PC-9 (cell line): ENCODE measurements around the gene MAP2K5. TPM values are rescaled to one million over a fixed set of nuclear protein-coding genes. Genes with fewer than 3 reads are reported as not detected.

Experiments used
- BruUV-seq: library from RNA; stranded (reverse); fragments of 400-500 nt; replicated peaks from 2 replicates; lab custom pipeline; 2021; lab: Mats Ljungman, UMichigan
- CTCF ChIA-PET: fragments of 300-600 bp; sonication (Branson Sonifier 250); formaldehyde crosslinking; loops from one replicate; lab custom pipeline; 2022; ENCODE audit warnings: antibody characterized with exemption; lab: Charles Lee
- POLR2A ChIA-PET: fragments of 300-600 bp; sonication (Branson Sonifier 250); formaldehyde crosslinking; loops from one replicate; lab custom pipeline; 2022; ENCODE audit warnings: antibody characterized with exemption; ENCODE audit not compliant: unreplicated experiment; lab: Charles Lee
- DNase-seq, 2 experiments: peaks; one replicate each; pipeline versions ENCODE4 v3.0.0 to v3.0.0-alpha.2; 2015 to 2022; ENCODE audit warnings: mixed read lengths in 1 of 2
- H2AFZ ChIP-seq: fragments of 200-600 bp; sonication (generic); 2 replicates; pipeline ENCODE4 v1.8.1; 2017; ENCODE audit warnings: antibody characterized with exemption
- H3F3A ChIP-seq: fragments of 200-600 bp; sonication (generic); 2 replicates; pipeline ENCODE4 v1.8.1; 2017; ENCODE audit warnings: antibody characterized with exemption, mild to moderate bottlenecking, low read depth; ENCODE audit not compliant: insufficient read depth
- H3K27ac ChIP-seq: fragments of 200-600 bp; sonication (generic); 2 replicates; pipeline ENCODE4 v1.6.1; 2016; ENCODE audit warnings: mixed run types
- H3K27me3 ChIP-seq: fragments of 200-600 bp; sonication (generic); 2 replicates; pipeline ENCODE4 v1.6.1; 2016; ENCODE audit warnings: low read depth, mixed run types; ENCODE audit not compliant: insufficient read depth
- H3K36me3 ChIP-seq: fragments of 200-600 bp; sonication (generic); 2 replicates; pipeline ENCODE4 v1.6.1; 2016; ENCODE audit warnings: low read depth, mixed run types
- H3K4me1 ChIP-seq: fragments of 200-600 bp; sonication (generic); replicated peaks from 2 replicates; pipeline ENCODE4 v1.6.1; 2016; ENCODE audit warnings: mixed run types; ENCODE audit not compliant: insufficient read depth
- H3K4me2 ChIP-seq: fragments of 200-600 bp; sonication (generic); 2 replicates; pipeline ENCODE4 v1.6.1; 2017; ENCODE audit warnings: mixed run types
- H3K4me3 ChIP-seq: fragments of 200-600 bp; sonication (generic); 2 replicates; pipeline ENCODE4 v1.6.1; 2016; ENCODE audit warnings: mixed run types
- H3K79me2 ChIP-seq: fragments of 200-600 bp; sonication (generic); 2 replicates; pipeline ENCODE4 v1.6.1; 2017; ENCODE audit warnings: low read depth, mixed run types
- H3K9me2 ChIP-seq: fragments of 200-600 bp; sonication (generic); 2 replicates; pipeline ENCODE4 v1.8.1; 2017; ENCODE audit warnings: mild to moderate bottlenecking; ENCODE audit not compliant: insufficient read depth
- H3K9me3 ChIP-seq: fragments of 200-600 bp; sonication (generic); 2 replicates; pipeline ENCODE4 v1.8.1; 2016; ENCODE audit warnings: low read depth; ENCODE audit not compliant: insufficient read depth
- H4K20me1 ChIP-seq: fragments of 200-600 bp; sonication (generic); 2 replicates; pipeline ENCODE4 v1.8.1; 2017; ENCODE audit not compliant: insufficient read depth
- EZH2 ChIP-seq: fragments of 200-600 bp; sonication (generic); IDR thresholded peaks from 2 replicates; pipeline ENCODE4 v1.8.0; 2017; ENCODE audit warnings: antibody characterized with exemption, low read depth
- intact Hi-C: fragments of 100-400 bp; cut with micrococcal nuclease; formaldehyde crosslinking; loops from one replicate; pipeline ENCODE4 v1.10.0; 2022; ENCODE audit not compliant: unreplicated experiment
- total RNA-seq: library from RNA; stranded (reverse); gene quantifications from 2 replicates; pipeline ENCODE4 v1.2.3, GENCODE V29; 2021
- TF ChIP-seq, protein P1 (sequence below): fragments of 200-600 bp; sonication (generic); conservative IDR thresholded peaks from 2 replicates; pipeline ENCODE4 v1.6.1; 2017; ENCODE audit warnings: mixed run types, antibody characterized with exemption, mild to moderate bottlenecking, moderate library complexity

Gene MAP2K5
- total RNA-seq, 1 experiment from 2014 or later = 26.9 TPM

DNA sequence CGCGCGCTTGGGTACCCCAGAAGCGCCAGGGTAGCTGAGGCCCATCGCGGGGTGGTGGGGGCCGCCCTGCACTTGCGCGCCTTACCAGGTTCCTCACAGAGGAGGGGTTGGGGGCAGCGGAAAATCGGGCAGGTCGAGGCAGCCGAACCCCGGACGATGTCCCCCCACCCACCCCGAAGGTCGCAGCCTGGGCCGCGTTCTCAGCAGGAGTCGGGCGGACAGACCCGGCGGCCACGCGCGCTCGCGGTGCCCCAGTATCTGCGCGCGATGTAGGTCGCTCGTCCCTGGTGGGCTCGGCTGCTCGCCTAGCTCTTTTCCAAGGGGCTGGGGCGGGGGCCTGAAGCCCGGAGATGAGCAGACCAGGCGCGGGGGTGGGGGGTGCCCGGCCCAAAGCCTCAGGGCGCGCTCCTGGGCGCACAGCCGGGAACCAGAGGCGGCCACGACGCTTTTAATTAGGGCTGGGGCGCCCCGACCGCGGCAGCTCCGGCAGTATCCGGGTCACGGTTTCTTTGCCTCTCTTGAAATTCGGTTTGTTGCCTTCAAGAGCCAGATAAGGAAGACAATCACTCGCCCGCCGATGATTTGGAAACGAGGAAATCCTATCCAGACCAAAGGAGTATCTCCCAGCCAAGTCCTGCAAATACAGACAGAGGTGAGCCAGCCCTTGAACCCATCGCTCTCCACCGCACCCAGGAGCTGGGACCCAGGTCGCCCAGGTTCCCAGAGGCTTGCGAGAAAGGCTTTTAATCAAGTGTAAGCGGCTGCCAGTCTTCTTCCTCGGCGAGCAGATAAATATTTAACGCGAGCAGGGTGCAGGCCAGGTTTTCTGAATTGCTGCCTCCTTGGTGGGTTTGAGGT, 287.4 kb downstream of the MAP2K5 start:
- BruUV-seq = no TSS peak
- intact Hi-C loops = loop anchor here (10.0 kb wide), 4 partner anchors 585 to 945 kb away; no protein-coding TSS in a partner anchor
- H3K9me2 ChIP-seq = no peaks in the 10 kb centered on the region
- TF ChIP-seq, protein P1, sequence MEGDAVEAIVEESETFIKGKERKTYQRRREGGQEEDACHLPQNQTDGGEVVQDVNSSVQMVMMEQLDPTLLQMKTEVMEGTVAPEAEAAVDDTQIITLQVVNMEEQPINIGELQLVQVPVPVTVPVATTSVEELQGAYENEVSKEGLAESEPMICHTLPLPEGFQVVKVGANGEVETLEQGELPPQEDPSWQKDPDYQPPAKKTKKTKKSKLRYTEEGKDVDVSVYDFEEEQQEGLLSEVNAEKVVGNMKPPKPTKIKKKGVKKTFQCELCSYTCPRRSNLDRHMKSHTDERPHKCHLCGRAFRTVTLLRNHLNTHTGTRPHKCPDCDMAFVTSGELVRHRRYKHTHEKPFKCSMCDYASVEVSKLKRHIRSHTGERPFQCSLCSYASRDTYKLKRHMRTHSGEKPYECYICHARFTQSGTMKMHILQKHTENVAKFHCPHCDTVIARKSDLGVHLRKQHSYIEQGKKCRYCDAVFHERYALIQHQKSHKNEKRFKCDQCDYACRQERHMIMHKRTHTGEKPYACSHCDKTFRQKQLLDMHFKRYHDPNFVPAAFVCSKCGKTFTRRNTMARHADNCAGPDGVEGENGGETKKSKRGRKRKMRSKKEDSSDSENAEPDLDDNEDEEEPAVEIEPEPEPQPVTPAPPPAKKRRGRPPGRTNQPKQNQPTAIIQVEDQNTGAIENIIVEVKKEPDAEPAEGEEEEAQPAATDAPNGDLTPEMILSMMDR = no peak
- TF ChIP-seq EZH2 = no peak
- no peak for DNase-seq
- no peak overlapping the region for H3K4me2 ChIP-seq
- H3K79me2 ChIP-seq = no peaks in the 10 kb centered on the region
- no peaks in the 10 kb centered on the region for H3K4me1 ChIP-seq
- no peaks in the 10 kb centered on the region for H4K20me1 ChIP-seq
- no peaks in the 10 kb centered on the region for H3K36me3 ChIP-seq
- no peaks in the 10 kb centered on the region for H3K9me3 ChIP-seq
- H3K27me3 ChIP-seq = no peaks in the 10 kb centered on the region; the same call in 1 of the 2 replicates
- POLR2A ChIA-PET = no interaction called here
- CTCF ChIA-PET = interaction anchor here (0.6 kb wide), 2 partner anchors 328 to 603 kb away, joined by 3 read pairs; no protein-coding TSS in a partner anchor
- no peaks in the 10 kb centered on the region for H3F3A ChIP-seq
- H3K27ac ChIP-seq = no peak overlapping the region
- no peak overlapping the region for H3K4me3 ChIP-seq
- H2AFZ ChIP-seq = no peak overlapping the region

DNA sequence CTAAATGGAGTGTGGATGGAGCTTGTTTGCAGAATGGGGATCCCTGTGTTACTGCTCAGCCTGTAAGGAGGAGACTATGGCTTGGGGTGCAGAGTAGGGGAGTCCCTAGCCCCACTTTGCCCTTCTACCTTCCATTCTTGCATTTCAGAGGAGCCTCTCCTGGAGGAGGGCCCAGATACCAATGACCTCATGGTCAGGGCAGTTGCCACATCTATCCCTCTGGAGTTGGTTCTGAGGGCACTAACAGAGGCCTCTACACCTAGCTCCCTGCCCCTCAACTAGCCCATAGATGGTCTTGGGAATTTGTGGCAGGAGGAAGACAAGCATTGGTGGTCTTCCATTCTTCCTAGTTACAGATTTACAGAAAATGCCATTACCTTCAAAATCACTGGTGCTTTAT, 288.9 kb downstream of the MAP2K5 start:
- H2AFZ ChIP-seq = no peak overlapping the region
- CTCF ChIA-PET = interaction anchor here (0.9 kb wide), 1 partner anchor 530 kb away, joined by 4 read pairs; no protein-coding TSS in a partner anchor
- H3K9me3 ChIP-seq = no peaks in the 10 kb centered on the region
- H3K27ac ChIP-seq = no peak overlapping the region
- no peaks in the 10 kb centered on the region for H3K79me2 ChIP-seq
- H3K4me2 ChIP-seq = no peak overlapping the region
- no peaks in the 10 kb centered on the region; the same call in 1 of the 2 replicates for H3K27me3 ChIP-seq
- H3K9me2 ChIP-seq = no peaks in the 10 kb centered on the region
- no TSS peak for BruUV-seq
- POLR2A ChIA-PET = no interaction called here
- no peak overlapping the region for H3K4me3 ChIP-seq
- intact Hi-C loops = loop anchor here (10.0 kb wide), 4 partner anchors 587 to 947 kb away; no protein-coding TSS in a partner anchor
- no peaks in the 10 kb centered on the region for H3K4me1 ChIP-seq
- no peaks in the 10 kb centered on the region for H3K36me3 ChIP-seq
- H3F3A ChIP-seq = no peaks in the 10 kb centered on the region
- TF ChIP-seq, protein P1 = no peak
- no peak for TF ChIP-seq EZH2
- DNase-seq = no peak
- no peaks in the 10 kb centered on the region for H4K20me1 ChIP-seq

DNA sequence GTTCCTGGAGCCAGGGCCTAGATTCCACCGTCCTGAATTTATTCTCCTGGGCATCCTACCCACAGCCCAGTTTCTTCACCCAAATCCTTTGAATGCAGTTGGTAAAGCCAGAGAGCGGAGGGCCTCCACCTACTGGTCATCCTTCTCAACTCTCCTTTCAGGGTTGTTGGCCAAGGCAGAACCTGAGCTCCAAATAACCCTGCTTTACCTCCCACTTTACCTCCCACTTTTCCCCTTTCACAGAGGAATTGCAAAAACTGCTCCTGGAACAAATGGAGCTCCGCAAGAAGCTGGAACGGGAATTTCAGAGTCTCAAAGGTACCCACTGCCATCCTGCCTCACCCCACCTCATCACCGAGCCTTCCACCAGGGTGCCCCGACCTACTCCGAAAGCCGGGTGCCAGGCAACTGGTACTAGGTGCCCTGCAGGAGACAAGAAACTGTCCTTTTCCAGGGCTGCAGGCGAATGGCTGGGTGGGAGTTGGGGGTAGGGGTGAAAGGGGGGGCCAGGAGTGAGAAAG, 289.6 kb downstream of the MAP2K5 start:
- no peak overlapping the region for H3K27ac ChIP-seq
- H2AFZ ChIP-seq = no peak overlapping the region
- POLR2A ChIA-PET = no interaction called here
- CTCF ChIA-PET = interaction anchor here (0.9 kb wide), 1 partner anchor 531 kb away, joined by 4 read pairs; no protein-coding TSS in a partner anchor
- H3K4me2 ChIP-seq = no peak overlapping the region
- no peaks in the 10 kb centered on the region for H3K9me3 ChIP-seq
- H3K4me1 ChIP-seq = no peaks in the 10 kb centered on the region
- H3K27me3 ChIP-seq = no peaks in the 10 kb centered on the region; the same call in 1 of the 2 replicates
- H3K79me2 ChIP-seq = no peaks in the 10 kb centered on the region
- BruUV-seq = no TSS peak
- H3K36me3 ChIP-seq = no peaks in the 10 kb centered on the region
- no peak overlapping the region for H3K4me3 ChIP-seq
- H3F3A ChIP-seq = no peaks in the 10 kb centered on the region
- no peaks in the 10 kb centered on the region for H3K9me2 ChIP-seq
- intact Hi-C loops = loop anchor here (10.0 kb wide), 4 partner anchors 587 to 947 kb away; no protein-coding TSS in a partner anchor
- no peak for DNase-seq
- TF ChIP-seq EZH2 = no peak
- TF ChIP-seq, protein P1 = peak; percentile 47
- no peaks in the 10 kb centered on the region for H4K20me1 ChIP-seq
